GM04503 (cell line): ENCODE data around the gene POU4F2.

Source experiments
- DNase-seq: peaks from one replicate; pipeline ENCODE4 v3.0.0-alpha.2; 2012; ENCODE audit warnings: low read depth

POU4F2 gene

DNA sequence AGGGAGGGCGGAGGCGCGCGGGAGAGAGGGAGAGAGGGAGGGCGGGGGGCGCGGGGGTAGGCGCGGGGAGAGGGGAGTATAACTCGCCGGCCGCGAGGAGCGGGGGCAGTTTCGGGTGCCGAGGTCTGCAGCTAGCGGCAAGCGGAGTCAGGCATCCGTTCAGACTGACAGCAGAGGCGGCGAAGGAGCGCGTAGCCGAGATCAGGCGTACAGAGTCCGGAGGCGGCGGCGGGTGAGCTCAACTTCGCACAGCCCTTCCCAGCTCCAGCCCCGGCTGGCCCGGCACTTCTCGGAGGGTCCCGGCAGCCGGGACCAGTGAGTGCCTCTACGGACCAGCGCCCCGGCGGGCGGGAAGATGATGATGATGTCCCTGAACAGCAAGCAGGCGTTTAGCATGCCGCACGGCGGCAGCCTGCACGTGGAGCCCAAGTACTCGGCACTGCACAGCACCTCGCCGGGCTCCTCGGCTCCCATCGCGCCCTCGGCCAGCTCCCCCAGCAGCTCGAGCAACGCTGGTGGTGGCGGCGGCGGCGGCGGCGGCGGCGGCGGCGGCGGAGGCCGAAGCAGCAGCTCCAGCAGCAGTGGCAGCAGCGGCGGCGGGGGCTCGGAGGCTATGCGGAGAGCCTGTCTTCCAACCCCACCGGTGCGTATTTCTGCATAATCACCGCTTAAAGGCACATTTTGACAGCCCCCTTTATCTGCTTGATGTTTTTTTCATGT lies at the start of gene POU4F2:
Gene POU4F2, plus strand, starts transcription at position 108 of the 720 bp plus-strand sequence. Its CDS starts 248 bp downstream, at position 356.
- DNase-seq = no peak

DNA sequence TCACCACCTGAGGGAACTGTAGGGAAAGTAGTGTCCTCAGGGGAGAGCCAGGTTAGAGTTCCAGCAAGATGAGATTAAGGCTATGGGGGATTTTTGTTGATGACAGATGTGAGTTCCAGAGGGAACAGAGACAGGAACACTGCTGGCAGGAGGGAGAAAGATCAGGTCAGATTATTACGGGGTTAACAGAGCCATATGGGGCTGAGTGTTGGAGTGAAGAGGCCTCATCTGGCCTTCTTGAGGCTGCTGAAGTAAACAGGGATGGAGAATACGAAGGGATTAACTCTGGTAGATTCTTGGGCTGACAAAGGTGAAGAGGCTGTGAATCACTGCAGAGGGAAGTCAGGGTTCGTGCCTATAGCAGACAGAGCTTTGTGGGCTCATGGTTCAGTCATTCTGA lies 47.9 kb upstream of the POU4F2 start:
- DNase-seq = no peak

DNA sequence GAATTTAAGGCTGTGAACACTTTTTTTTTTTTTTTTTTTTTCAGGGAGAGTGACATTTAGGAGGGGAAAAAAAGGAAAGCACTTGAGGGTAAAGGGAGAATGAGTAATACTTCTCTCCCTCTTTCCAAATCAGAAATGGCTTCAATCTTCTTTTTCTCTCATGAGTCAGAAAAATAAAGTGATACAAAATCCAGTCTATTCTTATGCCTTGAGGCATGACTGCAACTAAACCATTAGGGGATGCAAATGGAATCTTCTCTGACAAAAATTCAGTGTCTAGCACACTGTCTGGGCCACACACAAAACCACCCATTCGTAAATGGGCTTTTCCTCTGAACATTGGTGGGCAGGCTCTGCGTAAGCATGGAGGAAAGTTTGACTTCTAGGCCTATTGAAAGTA lies 46.7 kb upstream of the POU4F2 start:
- DNase-seq = no peak

DNA sequence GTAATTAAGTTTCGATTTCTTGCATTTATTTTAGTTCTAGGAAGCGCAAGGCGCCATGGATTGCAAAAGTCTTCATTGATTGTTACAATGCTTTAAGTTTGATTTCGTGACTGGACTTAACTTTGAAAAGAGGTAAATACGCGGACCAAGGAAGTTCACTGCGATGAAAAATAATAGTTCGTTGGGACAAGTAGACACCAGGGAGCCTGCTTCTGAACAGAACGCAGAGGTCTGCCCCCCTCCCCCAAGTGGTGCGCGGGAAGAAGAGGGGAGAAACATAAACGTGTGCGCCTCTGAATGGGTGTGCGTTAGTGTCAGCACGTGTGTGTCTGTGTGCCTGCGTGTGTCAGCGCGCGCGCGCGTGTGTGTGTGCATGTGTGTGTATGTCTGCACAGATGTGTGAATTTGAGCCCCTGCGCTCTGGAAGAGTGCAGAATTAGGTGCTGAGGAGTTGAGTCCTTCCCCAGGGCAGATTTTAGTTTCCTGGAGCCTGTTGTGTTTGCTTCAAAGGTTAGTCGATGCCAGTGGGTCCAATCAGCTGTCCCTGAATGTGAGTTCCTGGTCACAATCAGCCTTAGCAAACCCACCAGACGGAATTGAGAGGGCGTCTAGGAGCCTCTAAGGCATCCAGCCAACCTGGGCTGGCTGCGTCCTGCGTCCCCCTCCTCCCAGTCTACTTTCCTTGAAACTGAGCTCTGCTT lies 5.8 kb upstream of the POU4F2 start:
- DNase-seq = no peak

GRCh38 chr4:146633471-146633800 lies 5.3 kb upstream of the POU4F2 start:
- DNase-seq = no peak

DNA sequence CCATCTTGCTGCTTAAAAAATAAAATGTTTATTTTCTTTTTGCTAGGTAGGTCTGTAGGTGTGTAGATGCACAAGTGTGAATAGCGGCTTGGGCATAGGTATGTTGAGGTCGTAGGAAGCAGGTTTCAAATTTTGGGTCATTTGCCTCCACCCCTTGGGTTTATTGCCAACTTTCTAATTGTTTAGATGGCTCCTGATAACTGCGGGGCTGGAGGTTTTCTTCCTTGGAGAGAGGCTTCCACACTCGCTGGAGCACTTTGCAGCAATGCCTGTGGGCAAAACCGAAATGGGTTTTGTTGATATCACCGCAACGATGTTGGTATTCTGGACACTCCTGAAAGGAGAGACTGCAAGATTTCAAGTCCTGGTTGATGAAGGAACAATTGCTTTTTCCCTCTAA lies 3.9 kb upstream of the POU4F2 start:
- no peak for DNase-seq

GRCh38 chr4:146637621-146638332 lies 916 bp upstream of the POU4F2 start:
- no peak for DNase-seq

- no peak for DNase-seq
Observed at GRCh38 chr4:146638333-146638785, 334 bp upstream of the POU4F2 start.

DNA sequence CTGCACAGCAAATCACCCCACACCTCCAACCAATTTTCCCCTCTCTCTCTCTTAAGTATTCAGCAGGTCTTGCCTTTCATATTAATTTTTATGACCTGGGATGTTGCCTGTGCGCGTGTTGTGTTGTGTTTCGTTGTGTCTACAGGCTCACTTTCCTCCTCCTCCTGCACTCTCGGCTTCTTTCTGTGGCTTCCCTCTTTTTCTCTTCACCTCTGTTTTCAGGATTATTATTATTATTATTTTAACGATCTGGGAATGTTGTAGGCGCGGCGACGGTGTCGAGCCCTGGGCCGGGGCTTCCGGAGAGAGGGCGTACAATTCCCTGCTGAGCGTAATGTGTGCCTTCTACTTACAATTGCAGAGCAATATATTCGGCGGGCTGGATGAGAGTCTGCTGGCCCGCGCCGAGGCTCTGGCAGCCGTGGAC lies 826 bp downstream of the POU4F2 start:
- DNase-seq = no peak

DNA sequence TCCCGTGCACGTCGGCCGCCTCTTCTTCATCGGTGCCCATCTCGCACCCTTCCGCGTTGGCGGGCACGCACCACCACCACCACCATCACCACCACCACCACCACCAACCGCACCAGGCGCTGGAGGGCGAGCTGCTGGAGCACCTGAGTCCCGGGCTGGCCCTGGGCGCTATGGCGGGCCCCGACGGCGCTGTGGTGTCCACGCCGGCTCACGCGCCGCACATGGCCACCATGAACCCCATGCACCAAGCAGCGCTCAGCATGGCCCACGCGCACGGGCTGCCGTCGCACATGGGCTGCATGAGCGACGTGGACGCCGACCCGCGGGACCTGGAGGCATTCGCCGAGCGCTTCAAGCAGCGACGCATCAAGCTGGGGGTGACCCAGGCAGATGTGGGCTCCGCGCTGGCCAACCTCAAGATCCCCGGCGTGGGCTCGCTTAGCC lies 1.4 kb downstream of the POU4F2 start:
- DNase-seq = no peak

DNA sequence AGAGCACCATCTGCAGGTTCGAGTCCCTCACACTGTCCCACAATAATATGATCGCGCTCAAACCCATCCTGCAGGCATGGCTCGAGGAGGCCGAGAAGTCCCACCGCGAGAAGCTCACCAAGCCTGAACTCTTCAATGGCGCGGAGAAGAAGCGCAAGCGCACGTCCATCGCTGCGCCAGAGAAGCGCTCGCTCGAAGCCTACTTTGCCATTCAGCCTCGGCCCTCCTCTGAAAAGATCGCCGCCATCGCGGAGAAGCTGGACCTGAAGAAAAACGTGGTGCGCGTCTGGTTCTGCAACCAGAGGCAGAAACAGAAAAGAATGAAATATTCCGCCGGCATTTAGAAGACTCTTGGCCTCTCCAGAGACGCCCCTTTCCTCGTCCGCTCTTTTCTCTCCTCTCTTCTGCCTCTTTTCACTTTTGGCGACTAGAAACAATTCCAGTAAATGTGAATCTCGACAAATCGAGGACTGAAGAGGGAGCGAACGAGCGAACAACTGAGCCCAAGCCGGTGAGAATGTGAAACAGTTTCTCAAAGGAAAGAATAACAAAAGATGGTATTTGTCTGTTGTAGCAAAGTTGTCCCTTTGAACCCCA lies 1.9 kb downstream of the POU4F2 start:
- DNase-seq = no peak

GRCh38 chr4:146641762-146642161 lies 3.1 kb downstream of the POU4F2 start:
- DNase-seq = no peak

- DNase-seq = no peak
Observed at GRCh38 chr4:146643812-146644401, 5.2 kb downstream of the POU4F2 start.

DNA sequence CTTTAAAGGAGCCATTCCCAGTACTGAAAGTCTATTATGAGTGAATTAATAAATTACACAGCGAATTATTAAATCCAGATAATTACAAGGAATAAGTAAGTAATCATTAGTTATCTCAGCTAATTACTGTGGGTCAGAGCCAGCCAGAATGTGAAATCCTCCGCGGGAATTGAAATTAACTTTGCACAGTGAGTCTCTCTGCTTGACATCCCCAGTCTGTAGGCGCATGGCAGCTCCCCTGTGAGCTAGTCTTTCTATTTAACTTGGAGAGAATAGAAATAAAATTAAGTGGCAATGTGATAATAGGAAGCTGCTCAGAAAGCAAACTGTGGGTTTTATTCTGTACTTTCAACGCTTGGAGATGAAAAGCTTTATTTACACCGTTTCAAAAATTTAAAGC lies 7.2 kb downstream of the POU4F2 start:
- DNase-seq = no peak

DNA sequence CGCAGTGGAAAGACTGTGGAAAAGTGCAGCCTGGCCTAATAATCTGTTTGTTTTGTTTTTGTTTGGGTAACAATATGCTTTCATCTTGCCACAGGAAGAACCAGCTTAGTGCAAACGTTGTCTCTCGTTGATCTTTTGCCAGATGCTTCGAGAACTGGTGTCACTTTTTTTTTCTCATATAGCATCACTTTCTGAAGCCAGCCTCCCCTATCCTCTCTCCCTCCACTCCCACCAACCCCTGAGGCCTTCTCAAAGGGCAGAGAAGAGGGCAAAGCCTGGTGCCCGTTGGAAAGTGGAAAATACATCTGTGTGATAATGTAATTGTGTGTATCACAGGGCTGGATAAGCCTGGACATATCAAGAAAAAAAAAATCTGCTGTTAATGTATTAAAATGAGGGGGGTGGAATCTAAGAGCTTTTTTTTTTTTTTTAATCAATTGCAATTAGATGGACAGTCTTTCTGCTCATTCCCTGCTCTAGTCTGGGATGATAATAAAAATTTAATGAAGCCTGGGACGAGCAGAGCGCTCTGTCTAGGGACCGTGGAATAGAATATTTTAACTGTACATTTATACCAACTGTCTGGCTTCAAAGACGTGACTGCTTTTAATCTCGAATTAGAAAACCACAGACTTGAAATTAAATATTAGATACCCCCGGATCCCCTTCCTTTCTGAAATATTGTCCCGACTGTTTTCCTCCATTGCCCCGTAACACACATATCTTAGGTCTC lies 8.1 kb downstream of the POU4F2 start:
- no peak for DNase-seq

- DNase-seq = no peak
Observed at GRCh38 chr4:146647615-146648460, 9.1 kb downstream of the POU4F2 start.

DNA sequence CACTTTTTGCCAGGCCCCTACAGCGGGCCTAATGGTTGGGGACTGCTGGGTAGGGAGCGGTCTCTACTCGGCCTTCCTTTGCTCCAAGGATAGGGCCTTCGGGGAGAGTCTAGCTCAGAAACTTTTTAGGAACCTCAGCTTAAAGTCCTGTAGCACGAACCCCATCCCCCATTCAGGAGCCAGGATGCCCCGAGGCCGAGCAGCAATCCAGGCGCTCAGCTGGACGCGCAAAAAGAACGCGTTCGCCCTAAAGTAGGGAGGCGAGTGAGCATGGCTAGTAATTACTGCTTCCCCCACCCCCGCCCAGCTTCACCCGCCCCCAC lies 9.7 kb downstream of the POU4F2 start:
- DNase-seq = no peak

- DNase-seq = no peak
Observed at GRCh38 chr4:146649232-146649631, 10.5 kb downstream of the POU4F2 start.

DNA sequence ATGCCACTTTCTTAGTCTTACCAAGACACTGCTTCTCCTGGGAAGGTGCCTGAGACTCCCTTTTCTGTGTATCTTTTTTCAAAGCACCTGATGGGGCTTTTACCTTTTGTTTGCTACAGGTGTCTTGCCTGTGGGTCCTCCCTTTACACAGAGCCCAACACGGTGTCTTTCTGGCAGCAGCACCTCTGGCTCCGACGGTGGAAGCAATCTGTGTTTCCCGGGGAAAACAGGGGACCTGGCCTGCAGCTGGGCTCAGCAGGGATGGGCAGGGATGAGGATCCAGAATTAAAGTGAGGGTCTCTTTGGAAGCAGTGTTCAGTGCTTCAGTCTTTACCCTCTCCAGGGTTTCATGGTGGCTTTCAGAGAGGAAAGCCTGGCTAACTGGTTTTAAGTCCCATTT lies 11.3 kb downstream of the POU4F2 start:
- no peak for DNase-seq

- DNase-seq = no peak
Observed at GRCh38 chr4:146654687-146655520, 16.2 kb downstream of the POU4F2 start.
